ENCODE results near the gene BPIFB6.

The BPIFB6 gene

GRCh38 chr20:32984196-32984595, 47.3 kb upstream of the BPIFB6 start:
- Histone ChIP-seq H3K9me2 (replicated peaks; ENCODE audit: control insufficient read depth, low read length) (no peaks in the 10 kb centered on the region), H3K4me2 (ENCODE audit: low read length) (no peak overlapping the region), H3K4me1 (ENCODE audit: control insufficient read depth, low read length) (no peaks in the 10 kb centered on the region), H3K27ac (ENCODE audit: low read depth, low read length) (no peak overlapping the region), H3K27me3 (ENCODE audit: control insufficient read depth, low read length) (0 out of 2 replicates have a peak, but pooled peaks cover 3% of the 10 kb centered on the region), H3K79me2 (ENCODE audit: control insufficient read depth, low read length) (no peaks in the 10 kb centered on the region), H4K20me1 (ENCODE audit: control insufficient read depth, insufficient read depth, low read depth, low read length) (no peaks in the 10 kb centered on the region), H3K36me3 (ENCODE audit: control insufficient read depth, low read length) (no peaks in the 10 kb centered on the region), H3F3A (ENCODE audit: control insufficient read depth, insufficient read depth) (no peaks in the 10 kb centered on the region), H3K9me3 (ENCODE audit: control insufficient read depth, insufficient read depth, low read length) (no peaks in the 10 kb centered on the region), H3K4me3 (ENCODE audit: low read length) (no peak overlapping the region)
- TF ChIP-seq EZH2phosphoT487 (IDR thresholded peaks at IDR 0.05; ENCODE audit: borderline replicate concordance, low read length) (no peak), CTCF (IDR thresholded peaks at IDR 0.05; ENCODE audit: low read depth, low read length, poor library complexity, severe bottlenecking) (no peak)

- Histone ChIP-seq H3K36me3 (ENCODE audit: control insufficient read depth, low read length) (no peaks in the 10 kb centered on the region), H3K4me1 (ENCODE audit: control insufficient read depth, low read length) (no peaks in the 10 kb centered on the region), H3F3A (ENCODE audit: control insufficient read depth, insufficient read depth) (no peaks in the 10 kb centered on the region), H3K4me3 (ENCODE audit: low read length) (no peak overlapping the region), H3K4me2 (ENCODE audit: low read length) (no peak overlapping the region), H4K20me1 (ENCODE audit: control insufficient read depth, insufficient read depth, low read depth, low read length) (no peaks in the 10 kb centered on the region), H3K79me2 (ENCODE audit: control insufficient read depth, low read length) (no peaks in the 10 kb centered on the region), H3K27me3 (ENCODE audit: control insufficient read depth, low read length) (0 out of 2 replicates have a peak, but pooled peaks cover 3% of the 10 kb centered on the region), H3K27ac (ENCODE audit: low read depth, low read length) (no peak overlapping the region), H3K9me3 (ENCODE audit: control insufficient read depth, insufficient read depth, low read length) (no peaks in the 10 kb centered on the region), H3K9me2 (replicated peaks; ENCODE audit: control insufficient read depth, low read length) (no peaks in the 10 kb centered on the region)
- TF ChIP-seq EZH2phosphoT487 (IDR thresholded peaks at IDR 0.05; ENCODE audit: borderline replicate concordance, low read length) (no peak), CTCF (IDR thresholded peaks at IDR 0.05; ENCODE audit: low read depth, low read length, poor library complexity, severe bottlenecking) (no peak)
Measured at GRCh38 chr20:32984631-32985354, 46.7 kb upstream of the BPIFB6 start.

- no peak overlapping the region for H3K27ac ChIP-seq (ENCODE audit: low read depth, low read length)
- no peaks in the 10 kb centered on the region for H3K9me3 ChIP-seq (ENCODE audit: control insufficient read depth, insufficient read depth, low read length)
- H3K4me3 ChIP-seq (ENCODE audit: low read length): no peak overlapping the region
- H3K27me3 ChIP-seq (ENCODE audit: control insufficient read depth, low read length): 0 out of 2 replicates have a peak, but pooled peaks cover 3% of the 10 kb centered on the region
- no peaks in the 10 kb centered on the region for H4K20me1 ChIP-seq (ENCODE audit: control insufficient read depth, insufficient read depth, low read depth, low read length)
- no peak for TF ChIP-seq CTCF (IDR thresholded peaks at IDR 0.05; ENCODE audit: low read depth, low read length, poor library complexity, severe bottlenecking)
- TF ChIP-seq EZH2phosphoT487 (IDR thresholded peaks at IDR 0.05; ENCODE audit: borderline replicate concordance, low read length): no peak
- H3K9me2 ChIP-seq (replicated peaks; ENCODE audit: control insufficient read depth, low read length): no peaks in the 10 kb centered on the region
- no peaks in the 10 kb centered on the region for H3K4me1 ChIP-seq (ENCODE audit: control insufficient read depth, low read length)
- no peaks in the 10 kb centered on the region for H3K79me2 ChIP-seq (ENCODE audit: control insufficient read depth, low read length)
- no peaks in the 10 kb centered on the region for H3F3A ChIP-seq (ENCODE audit: control insufficient read depth, insufficient read depth)
- no peaks in the 10 kb centered on the region for H3K36me3 ChIP-seq (ENCODE audit: control insufficient read depth, low read length)
- no peak overlapping the region for H3K4me2 ChIP-seq (ENCODE audit: low read length)
Measured at GRCh38 chr20:32985596-32985995, 45.9 kb upstream of the BPIFB6 start.

Data from DOHH2 (cell line).